HG02870 (cell line): ENCODE results near the gene FANK1.
"Not testable (repeated sequence)": the region's sequence is repeated elsewhere in the genome, so short reads cannot be mapped to it uniquely, and the experiment has no call there.

Experiments used
- ATAC-seq: cut with Tn5 transposase; IDR thresholded peaks from one replicate; pipeline ENCODE4 v1.9.1; 2021; ENCODE audit warnings: mild to moderate bottlenecking, moderate library complexity; ENCODE audit not compliant: unreplicated experiment

FANK1 gene

DNA sequence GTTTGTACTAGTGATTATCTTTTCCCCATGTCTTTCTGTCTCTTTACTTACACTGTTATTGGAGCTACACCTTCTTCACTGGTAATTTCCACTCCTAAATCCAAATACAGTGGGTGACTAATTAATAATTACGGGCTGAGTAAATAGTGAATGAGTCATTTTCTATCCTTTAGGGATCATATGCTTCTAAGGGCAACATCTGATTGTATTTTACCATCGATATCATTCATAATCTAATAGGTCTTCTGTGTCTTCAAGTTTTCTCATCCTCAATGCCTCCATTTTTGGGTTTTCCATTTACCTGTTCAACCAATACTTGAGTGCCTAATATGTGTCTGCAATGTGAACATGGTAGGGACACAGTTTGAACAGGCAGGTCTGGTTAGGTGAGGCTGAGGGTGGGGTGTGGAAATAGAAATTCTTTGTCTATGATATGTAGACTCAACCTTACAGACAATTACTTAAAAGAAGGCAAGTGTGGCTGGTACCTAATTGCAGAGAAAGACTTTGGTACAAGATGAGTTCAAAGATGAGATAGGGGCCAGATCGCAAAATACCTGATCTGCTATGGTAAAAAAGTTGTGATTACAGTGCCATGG, 9.4 kb upstream of the FANK1 start:
- ATAC-seq: no peak

DNA sequence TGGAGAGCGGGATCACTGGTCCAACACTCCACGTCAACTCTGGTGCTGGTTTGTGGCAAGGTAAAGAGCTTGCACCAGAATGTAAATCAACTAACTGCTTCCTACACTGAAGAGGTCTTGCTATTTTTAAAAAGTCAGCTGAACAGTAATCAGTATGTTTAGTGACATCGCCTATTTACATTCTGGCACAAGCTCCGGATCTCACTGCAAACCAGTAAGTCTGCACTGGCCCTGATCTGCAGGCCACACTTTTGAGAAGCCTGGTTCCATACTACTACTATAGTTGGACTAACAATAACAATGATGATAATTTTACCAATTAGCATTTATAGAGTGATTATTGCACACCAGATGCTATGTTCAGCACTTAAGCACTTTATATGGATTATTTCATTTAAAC, 6.9 kb upstream of the FANK1 start:
- ATAC-seq: not testable (repeated sequence)

DNA sequence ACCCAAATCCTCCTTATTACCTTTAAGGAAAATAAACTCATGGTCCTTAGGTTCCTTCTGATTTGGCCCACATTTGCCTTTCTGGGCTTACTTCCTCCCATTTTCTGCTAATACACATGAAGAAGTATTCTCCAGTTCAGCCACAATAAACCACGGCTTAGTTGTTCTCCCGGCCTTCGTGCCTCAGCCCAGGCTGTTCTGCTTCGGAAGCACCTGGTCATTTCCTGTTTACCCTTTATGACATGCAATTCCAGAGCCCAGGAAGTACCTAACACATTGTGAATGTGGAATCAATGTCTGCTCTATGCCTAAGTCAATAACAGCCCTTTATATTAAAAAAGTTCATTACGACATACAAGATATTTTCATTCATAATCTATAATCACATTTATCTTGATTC, 4.0 kb upstream of the FANK1 start:
- ATAC-seq: not testable (repeated sequence)

DNA sequence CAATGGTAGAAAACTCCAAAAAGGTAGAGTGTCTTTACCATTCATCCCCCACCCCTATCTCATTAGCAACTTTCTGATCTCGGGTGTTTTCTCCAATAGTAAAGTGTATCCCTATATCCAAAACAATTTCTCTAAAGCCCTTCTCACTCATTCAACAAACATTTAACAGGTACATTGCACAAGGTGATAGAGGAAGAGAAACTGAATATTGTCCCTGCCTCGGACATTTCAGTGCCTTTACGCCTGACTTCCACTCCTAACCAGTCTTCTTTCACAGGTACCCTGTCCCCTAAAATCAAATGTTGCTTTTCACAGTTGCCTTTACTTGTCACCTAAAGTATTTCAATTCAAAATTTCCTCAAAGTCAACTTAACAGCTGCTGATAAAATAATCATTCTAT, 2.2 kb upstream of the FANK1 start:
- not testable (repeated sequence) for ATAC-seq

DNA sequence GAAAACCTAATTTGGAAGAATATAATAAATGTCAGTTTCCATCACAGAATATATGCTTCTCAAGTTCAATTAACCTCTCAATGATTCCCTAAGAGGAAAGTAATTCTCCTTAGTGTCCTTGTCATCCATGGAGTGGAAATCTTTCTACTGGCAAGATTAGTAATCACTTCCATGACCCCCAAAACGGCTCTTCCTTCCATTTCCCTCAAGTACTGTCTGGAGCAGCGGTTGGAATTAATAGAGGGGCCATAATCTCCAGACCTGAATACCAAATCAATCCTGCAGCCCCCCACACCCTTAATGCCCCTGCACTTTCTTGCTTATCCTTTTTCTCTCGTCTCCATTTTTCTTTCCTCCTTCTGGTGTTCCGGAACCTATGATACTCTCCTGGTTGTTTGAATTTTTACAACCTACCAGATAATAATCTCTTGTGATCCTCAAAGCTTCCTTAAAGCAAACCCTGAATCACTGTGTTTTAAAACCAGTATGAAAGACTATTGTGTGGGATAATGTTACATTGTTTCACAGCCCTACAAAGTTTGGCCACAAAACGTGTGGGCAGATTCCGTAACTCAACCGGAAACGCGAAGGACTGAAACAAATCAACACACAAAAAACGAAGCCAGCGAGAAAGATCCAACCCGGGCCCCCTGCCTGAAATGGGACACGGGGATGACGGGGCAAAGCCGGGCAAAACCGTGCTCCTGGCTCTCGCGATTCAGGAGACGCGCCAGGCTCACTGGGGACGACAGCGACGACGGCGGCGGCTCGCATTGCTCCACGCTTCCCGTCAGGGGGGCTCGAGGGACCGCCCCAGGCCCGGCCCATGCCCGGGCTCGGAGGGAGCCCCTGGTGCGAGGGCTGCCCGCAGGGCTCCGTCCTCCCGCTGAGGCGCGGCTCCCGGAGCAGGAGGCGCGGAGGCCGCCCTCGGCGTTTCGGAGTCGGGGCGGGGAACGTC, 955 bp upstream of the FANK1 start:
- ATAC-seq: peak; percentile 49

DNA sequence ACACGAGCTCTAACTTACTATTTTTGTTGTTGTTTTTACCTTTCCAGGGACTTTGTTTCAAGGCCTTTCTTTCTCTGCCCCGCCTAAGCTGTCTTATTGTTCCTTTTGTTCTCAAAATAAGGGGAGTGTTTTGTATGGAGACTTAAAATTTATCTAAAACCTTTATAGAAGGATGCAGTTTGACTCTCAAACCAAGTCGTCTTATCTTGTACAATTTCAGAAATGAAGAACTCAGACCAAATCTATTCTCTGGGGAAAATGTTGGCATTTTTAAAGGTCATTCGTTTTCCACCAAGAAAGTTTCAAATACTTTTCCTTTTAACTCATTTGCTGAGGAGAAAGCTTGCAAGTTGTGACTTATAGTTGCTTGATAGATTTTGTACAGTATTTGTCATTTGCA, 953 bp downstream of the FANK1 start:
- ATAC-seq: not testable (repeated sequence)

DNA sequence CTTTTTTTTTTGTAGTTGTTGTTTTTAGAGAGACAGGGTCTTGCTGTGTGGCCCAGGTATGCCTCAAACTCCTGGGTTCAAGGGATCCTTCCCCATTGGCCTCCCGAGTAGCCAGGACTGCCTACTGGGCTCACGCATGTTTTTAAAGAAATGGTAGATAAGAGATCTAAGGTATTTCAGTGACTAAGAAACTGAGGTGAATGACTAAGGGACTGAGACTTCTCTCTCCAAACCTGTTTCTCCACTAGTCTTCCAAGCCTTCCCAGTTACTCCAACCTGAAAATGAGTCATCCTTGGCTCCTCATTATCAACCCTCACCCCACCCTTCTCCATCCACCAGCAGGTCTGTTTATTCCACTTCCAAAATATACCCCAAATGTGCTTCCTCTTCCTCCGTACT, 4.6 kb downstream of the FANK1 start:
- not testable (repeated sequence) for ATAC-seq

DNA sequence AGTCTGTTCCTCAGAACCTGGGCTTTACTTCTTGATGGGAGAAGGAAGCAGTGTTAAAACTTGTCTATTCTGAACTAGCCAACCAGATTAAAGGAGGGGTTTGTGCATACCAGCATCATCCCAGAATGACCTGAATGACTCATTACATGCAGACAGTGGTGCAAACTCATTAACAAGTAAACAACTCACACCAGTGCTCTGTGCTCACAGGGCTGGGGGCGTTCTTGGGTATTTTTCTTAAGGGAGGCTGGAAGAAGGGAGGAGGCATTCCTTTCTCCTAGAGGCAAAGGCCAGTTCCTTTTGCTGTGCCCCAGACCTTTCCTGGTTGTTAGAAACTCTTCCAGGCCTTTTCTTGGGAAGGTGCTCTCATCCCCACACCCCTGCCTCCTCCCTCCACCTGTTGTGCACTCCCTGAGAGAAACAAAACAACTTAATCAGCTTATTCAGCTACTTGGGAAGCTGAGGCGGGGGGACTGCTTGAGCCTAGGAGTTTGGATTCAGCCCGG, 6.8 kb downstream of the FANK1 start:
- ATAC-seq: not testable (repeated sequence)

DNA sequence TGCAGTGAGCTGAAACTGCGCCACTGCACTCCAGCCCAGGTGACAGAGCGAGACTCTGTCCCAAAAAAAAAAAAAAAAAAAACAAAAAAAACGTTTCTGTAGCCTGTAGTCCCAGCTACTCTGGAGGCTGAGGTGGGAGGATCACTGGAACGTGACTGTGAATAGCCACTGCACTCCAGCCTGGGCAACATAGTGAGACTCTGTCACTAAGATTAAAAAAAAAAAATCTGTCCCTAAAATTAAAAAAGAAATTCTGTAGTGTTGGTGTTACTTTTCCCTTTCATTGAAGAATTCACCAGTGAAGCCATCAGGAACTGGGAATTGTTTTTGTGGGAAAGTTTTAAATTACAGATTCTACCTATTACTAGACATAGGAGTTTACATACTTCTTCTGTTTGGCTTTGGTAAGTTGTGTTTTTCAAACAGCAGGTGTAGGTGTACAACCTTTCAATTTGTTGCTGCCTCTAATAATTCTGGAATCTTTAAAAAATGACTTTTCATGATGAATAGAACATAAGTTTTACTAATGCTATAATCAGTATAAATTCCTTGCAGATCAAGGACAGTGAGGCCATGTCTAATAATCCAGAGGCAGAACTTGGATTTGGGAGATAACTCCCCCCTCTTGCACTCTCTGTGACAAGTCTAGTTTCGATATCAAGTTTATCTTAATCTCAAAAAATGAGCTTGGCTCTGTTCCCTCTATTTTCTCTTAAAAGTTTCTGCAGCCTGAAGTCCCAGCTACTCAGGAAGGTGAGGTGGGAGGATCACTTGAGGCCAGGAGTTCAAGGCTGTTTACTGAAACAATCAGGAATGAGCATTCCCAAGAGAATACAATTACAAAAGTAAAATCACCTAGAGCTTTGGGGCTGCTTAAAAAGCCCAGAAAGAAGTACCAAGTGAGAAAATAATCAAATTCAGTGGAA, 9.0 kb downstream of the FANK1 start:
- not testable (repeated sequence) for ATAC-seq

DNA sequence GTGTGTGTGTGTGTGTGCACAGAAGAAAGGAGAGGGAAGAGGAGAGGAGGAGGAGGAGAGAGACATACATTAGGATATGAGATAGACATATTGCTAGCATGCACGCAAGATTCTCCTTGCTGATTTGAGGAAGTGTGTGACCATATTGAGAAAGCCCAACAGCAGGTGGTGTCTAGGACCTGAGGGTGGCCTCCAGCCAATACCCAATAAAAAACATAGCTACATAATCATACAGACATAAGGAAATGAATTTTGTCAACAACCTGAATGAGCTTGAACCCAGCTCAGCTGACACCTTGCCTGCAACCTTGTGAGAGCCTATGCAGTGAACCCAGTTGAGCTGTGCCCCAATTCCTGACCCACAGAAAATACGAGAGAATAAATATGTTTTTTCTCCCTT, 11.2 kb downstream of the FANK1 start:
- ATAC-seq: not testable (repeated sequence)

DNA sequence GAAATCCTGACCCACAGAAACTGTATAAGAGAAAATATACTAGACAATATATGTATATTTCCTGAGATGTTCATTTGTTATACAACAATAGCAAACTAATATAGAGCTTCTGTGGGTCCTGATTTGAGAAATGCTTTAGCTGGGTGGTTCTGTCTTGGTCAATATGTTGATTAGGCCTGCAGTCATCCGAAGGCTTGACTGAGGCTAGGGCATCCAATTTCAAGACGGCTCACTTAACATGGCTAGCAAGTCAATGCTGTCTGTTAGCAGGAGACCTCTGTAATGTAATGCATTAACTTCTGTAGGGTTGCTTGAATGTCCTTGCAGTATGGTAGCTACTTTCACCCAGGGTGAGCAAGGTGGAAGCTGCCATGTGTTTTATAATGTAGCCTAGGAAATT, 12.4 kb downstream of the FANK1 start:
- ATAC-seq: not testable (repeated sequence)

DNA sequence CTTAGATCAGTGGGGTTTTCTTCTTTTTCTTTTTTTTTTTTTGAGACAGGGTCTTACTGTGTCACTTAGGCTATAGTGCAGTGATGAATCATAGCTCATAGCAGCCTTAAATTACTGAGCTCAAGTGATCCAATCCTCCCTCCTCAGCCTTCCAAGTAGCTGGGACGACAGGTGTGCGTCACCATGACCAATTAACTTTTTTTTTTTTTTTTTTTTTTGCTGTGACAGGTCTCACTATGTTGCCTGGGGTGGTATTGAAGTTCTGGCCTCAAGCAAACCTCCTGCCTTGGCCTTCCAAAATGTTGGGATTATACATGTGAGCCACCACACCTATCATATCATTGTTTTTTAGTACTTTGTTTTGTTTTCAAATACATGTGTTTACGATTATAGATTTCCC, 13.1 kb downstream of the FANK1 start:
- ATAC-seq: not testable (repeated sequence)

DNA sequence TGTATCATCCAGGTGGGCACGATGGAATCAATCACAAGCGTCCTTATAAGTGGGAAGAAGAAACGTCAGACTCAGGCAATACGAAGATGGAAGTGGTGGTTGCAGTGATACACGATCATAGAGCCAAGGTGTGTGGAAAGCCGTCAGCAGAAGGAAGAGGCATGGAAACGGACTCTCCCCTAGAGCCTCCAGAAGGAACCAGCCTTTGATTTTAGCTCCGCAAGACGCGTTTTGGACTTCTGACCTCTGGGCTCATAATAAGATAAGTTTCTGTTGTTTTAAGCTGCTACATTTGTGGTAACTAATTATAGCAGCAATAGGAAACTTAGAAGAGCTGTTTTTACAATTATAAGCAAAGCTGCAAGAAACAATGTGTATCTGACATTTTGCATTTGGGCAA, 14.8 kb downstream of the FANK1 start:
- no peak for ATAC-seq

DNA sequence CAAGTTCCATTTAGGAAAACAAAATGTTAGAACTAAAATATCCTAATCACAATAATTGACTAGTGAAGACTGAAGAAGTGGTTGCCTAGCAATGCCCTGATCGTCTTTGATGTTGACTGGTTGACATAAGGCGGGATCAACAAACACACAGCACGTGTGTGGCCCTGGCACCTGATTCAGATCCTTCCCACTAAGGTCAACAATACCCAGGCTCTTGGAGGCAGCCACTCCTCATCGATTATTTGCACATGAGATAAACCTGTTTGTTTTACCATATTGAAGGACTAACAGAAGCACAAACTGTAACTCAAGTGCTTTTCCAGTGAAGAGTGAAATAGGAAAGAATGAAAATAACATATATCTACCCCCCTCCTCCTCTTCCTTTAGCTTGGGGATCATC, 15.6 kb downstream of the FANK1 start:
- no peak for ATAC-seq

DNA sequence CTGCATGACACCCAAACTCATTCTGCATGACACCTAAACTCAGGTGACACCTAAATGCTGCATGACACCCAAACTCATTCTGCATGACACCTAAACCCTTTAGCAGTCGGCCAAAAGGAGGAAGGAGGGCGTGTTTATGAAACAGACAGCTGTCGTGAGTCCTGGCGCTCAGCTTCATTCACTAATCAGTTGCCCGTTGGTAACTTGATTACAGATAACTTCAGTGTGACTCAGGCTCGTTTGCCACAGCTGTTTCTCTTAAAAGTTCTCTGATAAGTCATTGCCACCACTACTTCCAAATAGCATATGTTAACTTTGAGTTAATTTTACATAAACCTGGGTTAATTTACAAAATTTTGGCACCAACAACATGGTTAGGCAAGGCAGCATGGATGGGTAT, 16.9 kb downstream of the FANK1 start:
- ATAC-seq: not testable (repeated sequence)

DNA sequence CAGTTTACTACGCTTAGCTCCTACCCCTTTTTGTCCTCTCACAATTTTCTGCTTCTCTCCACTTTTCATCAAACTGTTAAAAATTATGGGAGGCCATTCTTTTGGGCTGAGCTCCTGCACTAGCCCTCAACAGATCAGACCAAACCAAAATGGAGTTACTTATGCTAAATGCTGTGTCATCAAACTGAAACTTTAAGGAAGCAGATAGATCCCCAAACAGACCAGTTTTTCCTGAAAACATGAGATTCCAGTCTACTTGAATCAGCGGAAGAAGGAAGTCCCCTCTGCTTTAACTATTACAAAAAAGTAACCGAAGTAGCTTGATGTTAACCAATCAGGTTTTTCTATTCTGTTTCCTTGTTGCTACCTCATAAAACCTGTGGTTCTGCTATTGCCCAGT, 20.6 kb downstream of the FANK1 start:
- no peak for ATAC-seq

DNA sequence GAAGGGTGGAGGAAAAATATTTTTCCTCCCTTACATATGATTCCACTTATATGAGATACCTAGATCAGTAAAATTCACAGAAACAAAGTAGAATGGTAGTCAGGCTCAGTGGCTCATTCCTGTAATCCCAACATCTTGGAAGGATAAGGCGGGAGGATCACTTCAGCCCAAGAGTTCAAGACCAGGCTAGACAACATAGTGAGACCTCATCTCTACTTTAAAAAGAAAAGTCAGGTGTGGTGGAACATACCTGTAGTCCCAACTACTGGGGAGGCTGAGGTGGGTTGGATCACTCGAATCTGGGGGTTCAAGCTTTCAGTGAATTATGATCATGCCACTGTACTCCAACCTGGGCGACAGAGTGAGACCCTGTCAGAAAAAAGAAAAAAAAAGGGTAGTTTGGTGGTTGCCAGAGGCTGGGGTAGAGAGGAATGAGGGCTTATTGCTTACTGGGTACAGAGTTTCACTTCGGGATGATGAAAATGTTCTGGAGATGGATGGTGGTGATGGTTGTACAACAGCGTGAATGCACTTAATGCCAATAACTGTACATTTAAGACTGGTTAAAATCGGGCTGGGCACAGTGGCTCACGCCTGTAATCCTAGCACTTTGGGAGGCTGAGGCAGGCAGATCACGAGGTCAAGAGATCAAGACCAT, 21.5 kb downstream of the FANK1 start:
- not testable (repeated sequence) for ATAC-seq

DNA sequence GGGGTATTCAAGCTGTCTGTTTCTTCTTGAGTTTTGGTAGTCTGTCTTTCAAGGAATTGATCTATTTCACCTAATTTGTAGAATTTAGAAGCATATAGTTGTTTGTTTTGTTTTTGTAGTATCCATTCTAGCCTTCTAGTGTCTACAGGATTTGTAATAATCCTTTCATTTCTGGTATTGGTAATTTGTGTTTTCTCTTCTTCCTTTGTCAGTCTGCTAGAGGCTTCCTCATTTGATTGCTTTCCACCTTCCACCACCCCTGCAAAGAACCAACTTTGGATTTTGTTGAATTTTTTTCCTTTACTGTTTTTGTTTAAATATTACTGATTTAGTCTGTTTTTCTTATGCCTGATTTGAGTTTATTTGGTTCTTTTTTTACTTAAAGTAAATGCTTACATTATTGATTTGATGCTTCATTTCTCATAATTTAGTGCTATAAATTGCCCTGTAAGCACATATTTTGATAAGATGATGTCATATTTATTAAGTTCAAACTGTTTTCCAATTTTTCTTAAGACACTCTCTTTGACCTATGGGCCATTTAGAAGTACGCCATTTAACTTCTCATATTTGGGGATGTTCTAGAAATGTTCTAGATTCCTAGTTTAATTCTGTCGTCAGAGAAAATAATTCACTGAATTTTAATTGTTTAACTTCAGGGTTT, 25.4 kb downstream of the FANK1 start:
- not testable (repeated sequence) for ATAC-seq

DNA sequence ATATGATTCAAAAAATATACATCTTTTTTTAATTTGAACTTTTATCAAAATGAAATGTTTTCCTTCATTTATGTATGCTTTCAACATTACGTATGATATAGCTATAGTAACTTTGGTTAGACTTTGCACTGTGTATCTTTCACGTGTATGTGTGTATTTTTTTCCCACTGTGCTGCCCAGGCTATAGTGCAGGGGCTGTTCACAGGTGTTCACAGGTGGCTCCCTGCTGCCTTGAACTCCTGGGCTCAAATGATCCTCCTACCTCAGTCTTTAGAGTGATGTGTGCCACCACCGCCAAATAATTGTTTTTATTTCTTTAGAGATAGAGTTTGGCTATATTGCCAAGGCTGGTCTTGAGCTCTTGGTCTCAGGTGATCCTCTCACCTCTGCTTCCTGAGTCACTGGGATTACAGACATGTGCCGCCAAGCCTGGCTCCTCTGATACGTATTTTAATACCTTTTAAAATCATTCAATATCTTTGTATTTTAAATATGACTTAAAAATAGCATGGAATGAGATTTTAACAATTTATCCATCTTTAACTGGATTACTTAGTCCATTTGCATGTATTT, 29.0 kb downstream of the FANK1 start:
- no peak for ATAC-seq

DNA sequence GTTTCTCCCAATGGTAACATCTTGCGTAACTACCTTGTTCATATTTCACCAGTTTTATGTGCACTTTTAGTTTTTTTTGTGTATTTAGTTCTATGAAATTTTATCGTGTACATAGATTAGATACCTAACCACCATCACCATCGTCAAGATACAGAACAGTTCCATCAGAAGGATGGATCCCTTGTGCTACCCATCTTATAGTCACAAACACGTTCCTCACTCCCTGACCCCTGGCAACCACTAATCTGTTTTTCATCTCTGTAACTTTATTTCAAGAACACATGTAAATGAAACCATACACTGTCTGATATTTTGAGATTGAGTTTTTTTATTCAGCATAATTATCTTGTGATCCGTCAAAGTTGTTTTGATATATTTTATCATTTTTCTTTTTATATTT, 29.9 kb downstream of the FANK1 start:
- ATAC-seq: no peak
